Esophagus (tissue), 2 donors: Measurements from ENCODE around the gene NLRX1. TPM values are rescaled to one million over a fixed set of nuclear protein-coding genes. Genes with fewer than 3 reads are reported as not detected.
"Not testable (repeated sequence)": the region's sequence is repeated elsewhere in the genome, so short reads cannot be mapped to it uniquely, and the experiment has no call there.

Experiments used
- H3K27ac ChIP-seq, 2 donors: one replicate each; pipeline ENCODE4 v1.5.1; 2013; ENCODE audit warnings: low read depth in 2 of 2, mild to moderate bottlenecking in 2 of 2, inconsistent platforms in 1 of 2, low read length in 1 of 2, moderate library complexity in 1 of 2
- H3K27me3 ChIP-seq, 2 donors: one replicate each; pipeline ENCODE4 v1.6.1; 2013; ENCODE audit warnings: low read length in 2 of 2, control low read depth in 1 of 2, mild to moderate bottlenecking in 1 of 2; ENCODE audit not compliant: insufficient read depth in 2 of 2, control insufficient read depth in 1 of 2
- H3K36me3 ChIP-seq, 2 donors: one replicate each; pipeline ENCODE4 v1.6.1; 2013; ENCODE audit warnings: low read length in 1 of 2; ENCODE audit not compliant: control insufficient read depth in 2 of 2, insufficient read depth in 2 of 2
- H3K4me1 ChIP-seq, 2 donors: one replicate each; pipeline ENCODE4 v1.6.1; 2013; ENCODE audit warnings: low read length in 1 of 2; ENCODE audit not compliant: control insufficient read depth in 2 of 2, insufficient read depth in 2 of 2
- H3K4me3 ChIP-seq, 2 donors: one replicate each; pipeline ENCODE4 v1.5.1; 2013; ENCODE audit warnings: low read length in 2 of 2, mild to moderate bottlenecking in 2 of 2, low read depth in 1 of 2, moderate library complexity in 1 of 2
- H3K9me3 ChIP-seq, 2 donors: one replicate each; pipeline ENCODE4 v1.6.1; 2013; ENCODE audit warnings: mild to moderate bottlenecking in 2 of 2, low read depth in 1 of 2, low read length in 1 of 2, moderate library complexity in 1 of 2; ENCODE audit not compliant: control insufficient read depth in 2 of 2, insufficient read depth in 1 of 2
- WGBS, 2 donors: extraction: QIAGEN DNeasy Blood & Tissue Kit; methylation state at CpG; one replicate each; pipeline ENCODE4 v1.1.7; 2013; 5-methylcytosine and 5-hydroxymethylcytosine counted together
- polyA plus RNA-seq, 2 donors: library from polyadenylated mRNA; stranded (reverse); fragments of 200-250 nt; gene quantifications; one replicate each; pipeline ENCODE4 v1.2.3, GENCODE V29; 2013
- donor health status: healthy with polysubstance abuse.
- donor health status: Bipolar disorder and iron deficiency.

The NLRX1 gene
- polyA plus RNA-seq, 2 donors: 24.9 to 38.8 TPM

- Histone ChIP-seq H3K36me3 (no peaks in the 10 kb centered on the region), H3K27me3 (no peaks in the 10 kb centered on the region), H3K9me3 (no peaks in the 10 kb centered on the region), H3K4me1 (no peaks in the 10 kb centered on the region), H3K27ac (peak overlapping the region; percentile 87 to 98), H3K4me3 (no peak overlapping the region)
- WGBS, 2 donors: 50 to 65% methylated on average over 8 of the region's 8 CpGs
These were observed 2.0 kb upstream of the NLRX1 start for GRCh38 chr11:119166368-119167076.

GRCh38 chr11:119167077-119167458, 1.5 kb upstream of the NLRX1 start:
- not testable (repeated sequence) for H3K9me3 ChIP-seq, H3K27me3 ChIP-seq, H3K4me3 ChIP-seq, H3K4me1 ChIP-seq, H3K36me3 ChIP-seq
- peak overlapping the region; percentile 87 to 98 for H3K27ac ChIP-seq
- WGBS, 2 donors: 51 to 64% methylated on average over 10 of the region's 10 CpGs

- H3K27ac ChIP-seq: peak overlapping the region; percentile 87 to 98
- no peaks in the 10 kb centered on the region for H3K27me3 ChIP-seq
- peaks cover 0 to 4% of the 10 kb centered on the region in 2 donors for H3K4me1 ChIP-seq
- H3K36me3 ChIP-seq: no peaks in the 10 kb centered on the region
- 41 to 45% methylated on average over 6 of the region's 6 CpGs for WGBS, 2 donors
- H3K9me3 ChIP-seq: no peaks in the 10 kb centered on the region
- H3K4me3 ChIP-seq: peak overlapping the region in 1 of 2 donors; percentile 71
These were observed 592 bp upstream of the NLRX1 start for GRCh38 chr11:119167933-119168332.

GRCh38 chr11:119169282-119169719, 776 bp downstream of the NLRX1 start:
- peak overlapping the region; percentile 87 to 98 for H3K27ac ChIP-seq
- H3K4me3 ChIP-seq: peak overlapping the region; percentile 71 to 86
- peaks cover 0 to 4% of the 10 kb centered on the region in 2 donors for H3K4me1 ChIP-seq
- H3K9me3 ChIP-seq: no peaks in the 10 kb centered on the region
- H3K27me3 ChIP-seq: no peaks in the 10 kb centered on the region
- H3K36me3 ChIP-seq: peaks cover under 1 to 10% of the 10 kb centered on the region in 2 donors
- WGBS, 2 donors: 10 to 15% methylated on average over 15 of the region's 15 CpGs

- Histone ChIP-seq H3K27me3 (no peaks in the 10 kb centered on the region), H3K4me3 (no peak overlapping the region), H3K4me1 (peaks cover 0 to 4% of the 10 kb centered on the region in 2 donors), H3K9me3 (no peaks in the 10 kb centered on the region), H3K36me3 (peaks cover 8 to 21% of the 10 kb centered on the region in 2 donors), H3K27ac (no peak overlapping the region)
- WGBS, 2 donors: 85 to 88% methylated on average over 2 of the region's 2 CpGs
These were observed 4.0 kb downstream of the NLRX1 start for GRCh38 chr11:119172513-119172912.

- H3K4me3 ChIP-seq: no peak overlapping the region
- no peak overlapping the region for H3K27ac ChIP-seq
- peaks cover 8 to 25% of the 10 kb centered on the region in 2 donors for H3K36me3 ChIP-seq
- H3K27me3 ChIP-seq: no peaks in the 10 kb centered on the region
- peaks cover 0 to 4% of the 10 kb centered on the region in 2 donors for H3K4me1 ChIP-seq
- H3K9me3 ChIP-seq: no peaks in the 10 kb centered on the region
- 89 to 94% methylated on average over 21 of the region's 21 CpGs for WGBS, 2 donors
These were observed 4.9 kb downstream of the NLRX1 start for GRCh38 chr11:119173453-119173852.

GRCh38 chr11:119175493-119176077, 7.1 kb downstream of the NLRX1 start:
- Histone ChIP-seq H3K36me3 (peaks cover 8 to 30% of the 10 kb centered on the region in 2 donors), H3K9me3 (no peaks in the 10 kb centered on the region), H3K4me3 (no peak overlapping the region), H3K27ac (peak overlapping the region; percentile 1 to 43), H3K27me3 (no peaks in the 10 kb centered on the region), H3K4me1 (peaks cover 0 to 6% of the 10 kb centered on the region in 2 donors)
- WGBS, 2 donors: 62 to 63% methylated on average over 6 of the region's 6 CpGs

GRCh38 chr11:119178166-119178680, 9.7 kb downstream of the NLRX1 start:
- no peak overlapping the region for H3K27ac ChIP-seq
- peaks cover 11 to 50% of the 10 kb centered on the region in 2 donors for H3K36me3 ChIP-seq
- 64 to 79% methylated on average over 4 of the region's 4 CpGs for WGBS, 2 donors
- peaks cover 0 to 2% of the 10 kb centered on the region in 2 donors for H3K4me1 ChIP-seq
- H3K27me3 ChIP-seq: no peaks in the 10 kb centered on the region
- H3K4me3 ChIP-seq: no peak overlapping the region
- no peaks in the 10 kb centered on the region for H3K9me3 ChIP-seq

GRCh38 chr11:119179342-119179741, 10.8 kb downstream of the NLRX1 start:
- Histone ChIP-seq H3K9me3 (no peaks in the 10 kb centered on the region), H3K36me3 (peaks cover 14 to 46% of the 10 kb centered on the region in 2 donors), H3K4me1 (peaks cover 0 to 2% of the 10 kb centered on the region in 2 donors), H3K27me3 (no peaks in the 10 kb centered on the region), H3K4me3 (no peak overlapping the region), H3K27ac (no peak overlapping the region)
- WGBS, 2 donors: 93 to 97% methylated on average over 6 of the region's 6 CpGs
